ENCODE measurements around the gene BARX2. TPM values are rescaled to one million over a fixed set of nuclear protein-coding genes. Genes with fewer than 3 reads are reported as not detected.

The BARX2 gene
- total and polyA plus RNA-seq, 8 donors, result 1.1 to 27.7 (median 2.3) TPM; not detected in 1

- Histone ChIP-seq H3K4me3 (no peak overlapping the region), H3K4me1 (peaks cover 0 to 12% (median 10%) of the 10 kb centered on the region in 4 donors), H3K27ac (no peak overlapping the region), H3K27me3 (peaks cover 0 to 66% (median 4%) of the 10 kb centered on the region in 3 donors), H3K9me3 (peaks cover 0 to 14% (median 9%) of the 10 kb centered on the region in 4 donors), H3K36me3 (no peaks in the 10 kb centered on the region)
- DNase-seq, result peak; percentile 91 to 96
- WGBS, 5 donors, result 1 to 3% (median 2%) methylated on average over 2 to 19 of the region's 19 CpGs
- TF ChIP-seq, protein P1, sequence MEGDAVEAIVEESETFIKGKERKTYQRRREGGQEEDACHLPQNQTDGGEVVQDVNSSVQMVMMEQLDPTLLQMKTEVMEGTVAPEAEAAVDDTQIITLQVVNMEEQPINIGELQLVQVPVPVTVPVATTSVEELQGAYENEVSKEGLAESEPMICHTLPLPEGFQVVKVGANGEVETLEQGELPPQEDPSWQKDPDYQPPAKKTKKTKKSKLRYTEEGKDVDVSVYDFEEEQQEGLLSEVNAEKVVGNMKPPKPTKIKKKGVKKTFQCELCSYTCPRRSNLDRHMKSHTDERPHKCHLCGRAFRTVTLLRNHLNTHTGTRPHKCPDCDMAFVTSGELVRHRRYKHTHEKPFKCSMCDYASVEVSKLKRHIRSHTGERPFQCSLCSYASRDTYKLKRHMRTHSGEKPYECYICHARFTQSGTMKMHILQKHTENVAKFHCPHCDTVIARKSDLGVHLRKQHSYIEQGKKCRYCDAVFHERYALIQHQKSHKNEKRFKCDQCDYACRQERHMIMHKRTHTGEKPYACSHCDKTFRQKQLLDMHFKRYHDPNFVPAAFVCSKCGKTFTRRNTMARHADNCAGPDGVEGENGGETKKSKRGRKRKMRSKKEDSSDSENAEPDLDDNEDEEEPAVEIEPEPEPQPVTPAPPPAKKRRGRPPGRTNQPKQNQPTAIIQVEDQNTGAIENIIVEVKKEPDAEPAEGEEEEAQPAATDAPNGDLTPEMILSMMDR (IDR thresholded peaks at IDR 0.05), result peak in 6 of 7 experiments; percentile 32 to 97 (median 87)
- TF ChIP-seq EP300 (IDR thresholded peaks at IDR 0.05), result no peak
- peak in 2 of 3 donors; percentile 29 to 81 for TF ChIP-seq POLR2AphosphoS5 (IDR thresholded peaks at IDR 0.05)
- intact Hi-C loops (cut with DNase I; ENCODE audit: low total_unique reads), result no loop called here
These were observed 11.4 kb upstream of the BARX2 start for GRCh38 chr11:129364143-129364654.

GRCh38 chr11:129365816-129366215 is 9.8 kb upstream of the BARX2 start:
- intact Hi-C loops (cut with DNase I; ENCODE audit: low total_unique reads), result no loop called here
- no peak overlapping the region for H3K4me3 ChIP-seq
- no peaks in the 10 kb centered on the region for H3K9me3 ChIP-seq
- peaks cover 0 to 17% (median 15%) of the 10 kb centered on the region in 4 donors for H3K4me1 ChIP-seq
- H3K27me3 ChIP-seq, result peaks cover 0 to 82% (median 4%) of the 10 kb centered on the region in 3 donors
- 35 to 55% (median 38%) methylated on average over 1 of the region's 1 CpG for WGBS, 5 donors
- TF ChIP-seq EP300 (IDR thresholded peaks at IDR 0.05) (no peak), POLR2AphosphoS5 (IDR thresholded peaks at IDR 0.05) (no peak), POLR2A (IDR thresholded peaks at IDR 0.05) (no peak)
- TF ChIP-seq, protein P1 (IDR thresholded peaks at IDR 0.05), result no peak
- no peak for DNase-seq
- H3K36me3 ChIP-seq, result no peaks in the 10 kb centered on the region
- H3K27ac ChIP-seq, result no peak overlapping the region

DNA sequence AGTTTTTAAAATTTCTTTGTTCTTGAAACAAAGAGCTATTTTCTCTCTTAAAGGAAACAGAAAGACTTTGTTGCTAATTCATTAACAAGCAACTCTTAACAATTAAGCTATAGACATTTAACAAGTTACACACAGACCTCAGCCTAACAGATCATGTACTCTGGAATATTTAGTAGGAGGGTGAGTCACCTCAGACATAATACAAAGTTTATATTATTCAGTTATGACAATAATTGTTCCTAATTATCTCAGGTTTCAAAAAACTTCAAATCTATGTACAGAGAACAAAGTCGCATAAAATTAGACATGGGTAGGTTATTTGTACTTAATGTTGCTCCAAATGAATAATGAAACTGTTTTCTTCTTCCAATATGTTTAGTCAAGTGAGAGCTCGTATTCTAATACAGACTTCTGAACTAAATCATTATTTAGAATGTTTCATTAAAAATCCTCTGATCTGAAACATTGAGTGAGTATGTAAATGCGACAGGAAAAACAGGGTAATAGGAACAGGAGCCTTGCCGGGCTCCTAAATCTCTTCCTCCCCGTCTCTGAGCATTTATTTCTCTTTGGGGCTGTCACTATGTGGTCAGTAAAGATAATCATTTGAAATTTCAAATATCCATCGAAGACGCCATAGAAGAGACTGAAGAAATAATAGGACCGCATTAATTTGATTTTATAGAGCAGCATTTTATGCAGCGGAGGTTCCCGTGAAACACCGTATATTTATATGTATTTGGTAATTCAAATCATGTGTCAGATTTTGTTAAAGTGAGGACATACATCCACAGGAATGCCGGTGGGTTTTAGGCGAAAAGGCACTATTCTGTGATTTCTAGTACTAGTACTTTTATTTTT is 8.7 kb upstream of the BARX2 start:
- WGBS, 5 donors, result 86 to 91% (median 90%) methylated on average over 13 of the region's 13 CpGs
- H3K4me3 ChIP-seq, result no peak overlapping the region
- peaks cover 0 to 93% (median 13%) of the 10 kb centered on the region in 3 donors for H3K27me3 ChIP-seq
- no peak for DNase-seq
- no peak overlapping the region for H3K27ac ChIP-seq
- intact Hi-C loops (cut with DNase I; ENCODE audit: low total_unique reads), result no loop called here
- no peaks in the 10 kb centered on the region for H3K9me3 ChIP-seq
- TF ChIP-seq EP300 (IDR thresholded peaks at IDR 0.05), result no peak
- no peak for TF ChIP-seq POLR2AphosphoS5 (IDR thresholded peaks at IDR 0.05)
- TF ChIP-seq POLR2A (IDR thresholded peaks at IDR 0.05), result no peak
- TF ChIP-seq, protein P1 (IDR thresholded peaks at IDR 0.05), result no peak
- peaks cover 0 to 17% (median 15%) of the 10 kb centered on the region in 4 donors for H3K4me1 ChIP-seq
- no peaks in the 10 kb centered on the region for H3K36me3 ChIP-seq

GRCh38 chr11:129368889-129369672 is 6.6 kb upstream of the BARX2 start:
- H3K4me3 ChIP-seq, result no peak overlapping the region
- H3K9me3 ChIP-seq, result no peaks in the 10 kb centered on the region
- peaks cover 17 to 33% (median 31%) of the 10 kb centered on the region in 4 donors for H3K4me1 ChIP-seq
- peaks cover 3 to 94% (median 34%) of the 10 kb centered on the region in 3 donors for H3K27me3 ChIP-seq
- TF ChIP-seq, protein P1 (IDR thresholded peaks at IDR 0.05), result no peak
- TF ChIP-seq EP300 (IDR thresholded peaks at IDR 0.05) (no peak), POLR2A (IDR thresholded peaks at IDR 0.05) (no peak), POLR2AphosphoS5 (IDR thresholded peaks at IDR 0.05) (peak in 1 of 3 donors; percentile 77)
- intact Hi-C loops (cut with DNase I; ENCODE audit: low total_unique reads), result no loop called here
- peak; percentile 65 to 75 for DNase-seq
- H3K36me3 ChIP-seq, result no peaks in the 10 kb centered on the region
- WGBS, 5 donors, result 8 to 23% (median 15%) methylated on average over 4 of the region's 4 CpGs
- peak overlapping the region in 3 of 5 donors; percentile 59 to 63 (median 59) for H3K27ac ChIP-seq

Data from stomach (tissue), 9 donors.